ENCODE data around the gene FOSL1. TPM values are rescaled to one million over a fixed set of nuclear protein-coding genes. Genes with fewer than 3 reads are reported as not detected.

Gene FOSL1
- total and polyA plus RNA-seq, 2 donors (not counting 1 experiment from before 2014, with no cell fraction given): 2.3 TPM; not detected in 1

- Mint-ChIP-seq H3K4me3 (peak overlapping the region; percentile 67), H3K9me3 (ENCODE audit: insufficient read depth) (no peaks in the 10 kb centered on the region), H3K4me1 (peaks cover 51% of the 10 kb centered on the region), H3K27me3 (no peaks in the 10 kb centered on the region), H3K27ac (peak overlapping the region; percentile 83)
- peak; percentile 48 for ATAC-seq (ENCODE audit: low read depth)
- H3K27ac ChIP-seq (ENCODE audit: low read length in 2 of 2): peak overlapping the region in 1 of 2 donors; percentile 42
- no peaks in the 10 kb centered on the region for H3K9me3 ChIP-seq (ENCODE audit: control extremely low read depth in 1 of 3, control insufficient read depth in 2 of 3, insufficient read depth in 1 of 3, low read length in 2 of 3)
- no peak overlapping the region for H3K4me3 ChIP-seq (ENCODE audit: control extremely low read depth in 1 of 5, extremely low read depth in 1 of 5, insufficient read depth in 1 of 5, low read depth in 2 of 5, low read length in 4 of 5)
- WGBS (ENCODE audit: insufficient coverage): 24% methylated on average over 9 of the region's 9 CpGs
- H4K20me1 ChIP-seq (ENCODE audit: control insufficient read depth, insufficient read depth, low read length, poor library complexity, severe bottlenecking): peaks cover 5% of the 10 kb centered on the region
- peak; percentile 99 for TF ChIP-seq CTCF (IDR thresholded peaks at IDR 0.05)
- TF ChIP-seq EZH2 (IDR thresholded peaks at IDR 0.05; ENCODE audit: borderline replicate concordance, insufficient read depth, low read depth, low read length, poor library complexity, severe bottlenecking): no peak
- POLR2A ChIA-PET: interaction anchor here (0.5 to 3.3 kb wide), 7 partner anchors 11 to 255 kb away, joined by 3 to 13 read pairs (median 6); partner anchors contain the start of genes C11orf68, CFL1, KAT5 and MUS81
- H3K9ac ChIP-seq (ENCODE audit: low read length): no peak overlapping the region
- peaks cover 24% of the 10 kb centered on the region for H3K79me2 ChIP-seq (ENCODE audit: control insufficient read depth, insufficient read depth, low read length)
- peaks cover 25 to 45% of the 10 kb centered on the region in 2 donors for H3K4me1 ChIP-seq (ENCODE audit: control insufficient read depth in 2 of 2, insufficient read depth in 2 of 2, low read length in 2 of 2)
- intact Hi-C loops (cut with micrococcal nuclease): loop anchor here (1.0 kb wide), 4 partner anchors 24 to 178 kb away; partner anchors contain the start of gene MUS81
- peaks cover 0 to 31% of the 10 kb centered on the region in 2 experiments for H3K36me3 ChIP-seq (replicated peaks in 1 of 2; ENCODE audit: control extremely low read depth in 1 of 2, control insufficient read depth in 1 of 2, extremely low read depth in 1 of 2, insufficient read depth in 2 of 2, low read length in 1 of 2)
- CTCF ChIA-PET: interaction anchor here (0.5 to 15.5 kb wide), 45 partner anchors 11 to 323 kb away, joined by 3 to 244 read pairs (median 9); partner anchors contain the start of genes AP5B1, BANF1, C11orf68 and CFL1
- peak overlapping the region; percentile 10 for H3K4me2 ChIP-seq (replicated peaks; ENCODE audit: low read depth, low read length, poor library complexity, severe bottlenecking)
- H2AFZ ChIP-seq (ENCODE audit: insufficient read depth, low read depth, low read length, poor library complexity, severe bottlenecking): no peak overlapping the region
- H3K27me3 ChIP-seq (replicated peaks in 1 of 4; ENCODE audit: control extremely low read depth in 1 of 4, control insufficient read depth in 3 of 4, insufficient read depth in 4 of 4, low read length in 3 of 4): no peaks in the 10 kb centered on the region
- peak; percentile 89 for DNase-seq
These were observed 15.5 kb downstream of the FOSL1 start for GRCh38 chr11:65884716-65885092.
